ENCODE measurements around the gene PRKAG3.

Gene PRKAG3

DNA sequence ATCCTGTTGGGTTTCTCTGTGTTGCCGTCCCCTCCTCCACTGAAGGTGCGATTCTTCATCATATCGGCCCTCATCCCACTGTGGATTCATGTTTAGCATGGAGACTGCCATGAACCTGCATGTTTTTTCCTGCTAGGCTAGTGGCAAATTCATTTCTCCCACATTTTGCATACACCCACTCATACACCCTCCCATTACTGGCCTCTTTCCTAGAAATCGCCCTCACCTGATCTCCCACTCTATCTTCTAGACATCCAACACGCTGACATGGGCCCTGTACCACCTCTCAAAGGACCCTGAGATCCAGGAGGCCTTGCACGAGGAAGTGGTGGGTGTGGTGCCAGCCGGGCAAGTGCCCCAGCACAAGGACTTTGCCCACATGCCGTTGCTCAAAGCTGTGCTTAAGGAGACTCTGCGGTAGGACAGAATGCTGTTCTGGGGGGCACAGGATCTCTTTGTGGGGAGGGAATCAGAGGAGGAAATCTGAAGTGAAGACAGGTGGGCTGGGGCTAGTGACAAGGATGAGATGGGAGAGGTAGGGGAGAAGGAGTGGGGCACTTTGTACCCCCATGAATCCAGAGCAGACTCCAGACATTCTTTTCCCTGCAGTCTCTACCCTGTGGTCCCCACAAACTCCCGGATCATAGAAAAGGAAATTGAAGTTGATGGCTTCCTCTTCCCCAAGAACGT, 17.7 kb downstream of the PRKAG3 start:
- TF ChIP-seq RAD21 (IDR thresholded peaks at IDR 0.05; ENCODE audit: low read depth) (no peak), TAF1 (IDR thresholded peaks at IDR 0.05; ENCODE audit: low read depth) (no peak), NFIC (IDR thresholded peaks at IDR 0.05) (no peak), FOXM1 (IDR thresholded peaks at IDR 0.05; ENCODE audit: borderline replicate concordance, low read depth) (no peak), REST (IDR thresholded peaks at IDR 0.05; ENCODE audit: low read depth) (no peak), CREB1 (IDR thresholded peaks at IDR 0.05; ENCODE audit: low read depth) (no peak), EGR1 (IDR thresholded peaks at IDR 0.05) (no peak)
- TF ChIP-seq, protein P1, sequence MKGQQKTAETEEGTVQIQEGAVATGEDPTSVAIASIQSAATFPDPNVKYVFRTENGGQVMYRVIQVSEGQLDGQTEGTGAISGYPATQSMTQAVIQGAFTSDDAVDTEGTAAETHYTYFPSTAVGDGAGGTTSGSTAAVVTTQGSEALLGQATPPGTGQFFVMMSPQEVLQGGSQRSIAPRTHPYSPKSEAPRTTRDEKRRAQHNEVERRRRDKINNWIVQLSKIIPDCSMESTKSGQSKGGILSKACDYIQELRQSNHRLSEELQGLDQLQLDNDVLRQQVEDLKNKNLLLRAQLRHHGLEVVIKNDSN (IDR thresholded peaks at IDR 0.05), result no peak
- TF ChIP-seq, protein P2, sequence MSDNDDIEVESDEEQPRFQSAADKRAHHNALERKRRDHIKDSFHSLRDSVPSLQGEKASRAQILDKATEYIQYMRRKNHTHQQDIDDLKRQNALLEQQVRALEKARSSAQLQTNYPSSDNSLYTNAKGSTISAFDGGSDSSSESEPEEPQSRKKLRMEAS (IDR thresholded peaks at IDR 0.05), result no peak

DNA sequence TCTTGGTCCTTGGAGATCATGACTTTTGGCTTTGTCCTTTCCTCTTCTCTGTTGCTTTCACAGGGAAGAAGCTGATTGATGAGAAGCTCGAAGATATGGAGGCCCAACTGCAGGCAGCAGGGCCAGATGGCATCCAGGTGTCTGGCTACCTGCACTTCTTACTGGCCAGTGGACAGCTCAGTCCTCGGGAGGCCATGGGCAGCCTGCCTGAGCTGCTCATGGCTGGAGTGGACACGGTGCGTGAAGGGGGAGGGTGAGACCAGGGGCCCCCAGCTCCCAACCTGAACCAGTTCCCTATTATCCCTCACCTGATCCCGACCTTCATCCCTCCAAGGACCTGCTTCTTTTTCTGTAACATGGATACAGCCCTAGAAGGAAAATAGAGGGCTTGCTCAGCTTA, 18.7 kb downstream of the PRKAG3 start:
- TF ChIP-seq, protein P1 (IDR thresholded peaks at IDR 0.05), result no peak
- TF ChIP-seq TEAD4 (IDR thresholded peaks at IDR 0.05) (no peak), NFIC (IDR thresholded peaks at IDR 0.05) (no peak), CEBPB (IDR thresholded peaks at IDR 0.05) (no peak), FOXM1 (IDR thresholded peaks at IDR 0.05; ENCODE audit: borderline replicate concordance, low read depth) (no peak)
- TF ChIP-seq, protein P2 (IDR thresholded peaks at IDR 0.05), result no peak

DNA sequence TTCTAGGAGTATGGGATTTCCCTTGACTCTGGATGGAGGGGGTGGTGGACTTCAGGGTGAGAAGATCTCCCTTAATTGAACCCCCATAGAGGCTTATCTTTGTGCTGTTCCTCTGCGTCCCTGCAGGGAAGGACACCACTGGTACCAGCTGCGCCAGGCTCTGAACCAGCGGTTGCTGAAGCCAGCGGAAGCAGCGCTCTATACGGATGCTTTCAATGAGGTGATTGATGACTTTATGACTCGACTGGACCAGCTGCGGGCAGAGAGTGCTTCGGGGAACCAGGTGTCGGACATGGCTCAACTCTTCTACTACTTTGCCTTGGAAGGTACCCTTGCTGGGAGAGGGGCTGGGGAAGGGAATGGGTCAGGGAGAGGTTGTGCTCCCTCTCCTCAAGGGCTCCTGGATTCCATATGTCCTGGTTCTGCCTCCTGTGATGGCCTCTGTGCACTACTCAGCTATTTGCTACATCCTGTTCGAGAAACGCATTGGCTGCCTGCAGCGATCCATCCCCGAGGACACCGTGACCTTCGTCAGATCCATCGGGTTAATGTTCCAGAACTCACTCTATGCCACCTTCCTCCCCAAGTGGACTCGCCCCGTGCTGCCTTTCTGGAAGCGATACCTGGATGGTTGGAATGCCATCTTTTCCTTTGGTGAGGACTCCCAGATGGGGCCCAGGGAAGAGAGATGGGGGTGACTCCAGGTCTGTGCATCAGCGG, 19.3 kb downstream of the PRKAG3 start:
- TF ChIP-seq CREB1 (IDR thresholded peaks at IDR 0.05; ENCODE audit: low read depth) (no peak), RAD21 (IDR thresholded peaks at IDR 0.05; ENCODE audit: low read depth) (no peak), CEBPB (IDR thresholded peaks at IDR 0.05) (no peak), TCF12 (IDR thresholded peaks at IDR 0.05; ENCODE audit: low read depth) (no peak), NFIC (IDR thresholded peaks at IDR 0.05) (no peak), ZBTB7A (IDR thresholded peaks at IDR 0.05; ENCODE audit: low read depth) (no peak), REST (IDR thresholded peaks at IDR 0.05; ENCODE audit: low read depth) (no peak), TAF1 (IDR thresholded peaks at IDR 0.05; ENCODE audit: low read depth) (no peak), EGR1 (IDR thresholded peaks at IDR 0.05) (no peak)
- TF ChIP-seq, protein P1 (IDR thresholded peaks at IDR 0.05), result no peak

DNA sequence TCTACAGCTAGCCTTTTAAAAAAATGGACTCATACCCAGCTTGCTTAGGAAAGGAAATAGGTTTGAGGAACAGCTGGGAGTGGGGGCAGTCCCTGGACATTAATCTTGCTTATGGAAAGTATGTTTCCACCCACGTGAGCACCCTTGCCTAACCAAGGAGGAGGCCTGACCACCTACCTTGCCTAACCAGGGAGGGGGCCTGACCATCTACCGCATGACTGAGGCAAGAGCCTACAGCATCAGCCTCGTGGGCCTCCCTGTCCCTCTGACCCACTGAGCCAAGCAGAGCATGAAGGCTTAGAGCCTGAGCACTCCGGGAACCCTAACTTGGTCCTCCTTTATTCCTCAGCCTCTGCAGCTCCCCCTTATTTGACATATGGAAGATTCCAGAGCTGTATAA, 20.2 kb downstream of the PRKAG3 start:
- TF ChIP-seq, protein P1 (IDR thresholded peaks at IDR 0.05), result no peak
- TF ChIP-seq CREB1 (IDR thresholded peaks at IDR 0.05; ENCODE audit: low read depth) (no peak), TCF12 (IDR thresholded peaks at IDR 0.05; ENCODE audit: low read depth) (no peak), ZBTB7A (IDR thresholded peaks at IDR 0.05; ENCODE audit: low read depth) (no peak), TAF1 (IDR thresholded peaks at IDR 0.05; ENCODE audit: low read depth) (no peak)
- TF ChIP-seq, protein P2 (IDR thresholded peaks at IDR 0.05), result no peak

DNA sequence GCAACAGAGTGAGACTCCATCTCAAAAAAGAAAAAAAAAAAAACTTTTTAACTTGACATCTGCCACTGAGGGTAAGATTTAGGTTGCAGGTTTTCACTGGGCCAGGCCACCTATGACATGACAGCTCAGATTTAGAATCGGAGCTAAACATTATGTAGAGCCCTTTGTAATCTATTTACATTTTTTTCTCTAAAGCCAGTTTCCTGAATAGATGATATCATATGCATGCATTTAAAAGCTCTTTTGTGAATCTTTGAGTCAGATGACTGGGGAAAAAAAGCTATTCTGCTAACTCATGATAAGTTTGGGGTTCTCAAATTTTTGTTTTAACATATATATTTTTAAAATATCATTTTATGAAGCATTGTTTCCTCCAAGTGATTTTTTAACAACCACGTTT, 21.3 kb downstream of the PRKAG3 start:
- no peak for TF ChIP-seq NFIC (IDR thresholded peaks at IDR 0.05)
- TF ChIP-seq YY1 (IDR thresholded peaks at IDR 0.05; ENCODE audit: low read depth), result no peak
